ENCODE measurements around the gene NGDN. TPM values are rescaled to one million over a fixed set of nuclear protein-coding genes. Genes with fewer than 3 reads are reported as not detected.
"Not testable (repeated sequence)": the region's sequence is repeated elsewhere in the genome, so short reads cannot be mapped to it uniquely, and the experiment has no call there.

Gene NGDN
- total RNA-seq, 1 experiment from 2014 or later: 42.0 TPM

DNA sequence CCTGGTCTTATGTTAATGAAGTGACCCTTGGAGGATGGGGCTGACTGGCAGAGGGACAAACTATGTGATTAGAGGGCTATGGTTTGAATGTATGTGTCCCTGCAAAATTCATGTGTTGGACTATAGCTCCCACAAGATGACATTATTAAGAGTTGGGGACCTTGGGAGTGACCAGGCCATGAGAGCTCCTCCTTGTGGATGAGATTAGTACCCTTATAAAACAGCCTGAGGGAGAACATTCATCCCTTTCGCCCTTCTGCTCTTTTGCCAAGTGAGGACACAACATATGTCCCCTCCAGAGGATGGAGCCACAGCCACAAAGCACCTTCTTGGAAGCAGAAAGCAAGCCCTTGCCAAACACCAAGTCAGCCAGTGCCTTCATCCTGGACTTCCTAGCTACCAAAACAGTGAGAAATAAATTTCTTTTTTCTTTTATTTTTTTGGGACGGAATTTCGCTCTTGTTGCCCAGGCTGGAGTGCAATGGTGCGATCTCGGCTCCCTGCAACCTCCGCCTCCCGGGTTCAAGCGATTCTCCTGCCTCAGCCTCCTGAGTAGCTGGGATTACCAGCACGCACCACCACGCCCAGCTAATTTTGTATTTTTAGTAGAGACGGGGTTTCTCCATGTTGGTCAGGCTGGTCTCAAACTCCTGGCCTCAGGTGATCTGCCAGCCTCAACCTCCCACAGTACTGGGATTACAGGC lies 12.5 kb upstream of the NGDN start:
- DNase-seq (ENCODE audit: low read depth, low spot score); H3K9me3 ChIP-seq (ENCODE audit: control insufficient read depth in 1 of 2, insufficient read depth in 1 of 2, low read depth in 1 of 2, low read length in 2 of 2); H2AFZ ChIP-seq (ENCODE audit: low read depth, low read length, poor library complexity, severe bottlenecking); H3K36me3 ChIP-seq (ENCODE audit: control insufficient read depth in 1 of 2, insufficient read depth in 2 of 2, low read length in 2 of 2); RAD21 ChIA-PET (ENCODE audit: low non-redundant PET in 1 of 2, low total read pairs in 2 of 2, uncharacterized antibody in 2 of 2, unreplicated experiment in 2 of 2); H3K27me3 ChIP-seq (ENCODE audit: insufficient read depth, low read length); BruUV-seq (replicated peaks); H3K9me2 ChIP-seq (ENCODE audit: insufficient read depth); H3K4me3 ChIP-seq (replicated peaks in 1 of 2; ENCODE audit: low read depth in 1 of 2, low read length in 2 of 2); H3K27ac ChIP-seq (ENCODE audit: low read depth, low read length); H4K20me1 ChIP-seq (ENCODE audit: insufficient read depth); H3K9ac ChIP-seq (ENCODE audit: low read length); H3K79me2 ChIP-seq (ENCODE audit: insufficient read depth, low read length): not testable (repeated sequence)
- intact Hi-C loops (cut with micrococcal nuclease): loop anchor here (1.0 to 5.0 kb wide), 2 partner anchors 130 to 192 kb away; no protein-coding TSS in a partner anchor
- Histone ChIP-seq H3K4me1 (ENCODE audit: control insufficient read depth in 1 of 2, insufficient read depth in 2 of 2, low read length in 2 of 2) (peaks cover 2 to 11% of the 10 kb centered on the region in 2 experiments; a peak in 3 of 4 replicates), H3K4me2 (ENCODE audit: low read length) (peak overlapping the region; percentile 60; the same call in 1 of the 2 replicates)
- ChIA-PET POLR2A (interaction anchor here (0.6 to 0.9 kb wide), 2 partner anchors 9 to 1980 kb away, joined by 3 to 4 read pairs; partner anchors contain the start of genes RAB2B and TOX4), CTCF (interaction anchor here (0.5 to 1.3 kb wide), 9 partner anchors 8 to 388 kb away, joined by 3 to 9 read pairs (median 5); no protein-coding TSS in a partner anchor)
- peak; percentile 87 for ATAC-seq
- TF ChIP-seq, protein P1, sequence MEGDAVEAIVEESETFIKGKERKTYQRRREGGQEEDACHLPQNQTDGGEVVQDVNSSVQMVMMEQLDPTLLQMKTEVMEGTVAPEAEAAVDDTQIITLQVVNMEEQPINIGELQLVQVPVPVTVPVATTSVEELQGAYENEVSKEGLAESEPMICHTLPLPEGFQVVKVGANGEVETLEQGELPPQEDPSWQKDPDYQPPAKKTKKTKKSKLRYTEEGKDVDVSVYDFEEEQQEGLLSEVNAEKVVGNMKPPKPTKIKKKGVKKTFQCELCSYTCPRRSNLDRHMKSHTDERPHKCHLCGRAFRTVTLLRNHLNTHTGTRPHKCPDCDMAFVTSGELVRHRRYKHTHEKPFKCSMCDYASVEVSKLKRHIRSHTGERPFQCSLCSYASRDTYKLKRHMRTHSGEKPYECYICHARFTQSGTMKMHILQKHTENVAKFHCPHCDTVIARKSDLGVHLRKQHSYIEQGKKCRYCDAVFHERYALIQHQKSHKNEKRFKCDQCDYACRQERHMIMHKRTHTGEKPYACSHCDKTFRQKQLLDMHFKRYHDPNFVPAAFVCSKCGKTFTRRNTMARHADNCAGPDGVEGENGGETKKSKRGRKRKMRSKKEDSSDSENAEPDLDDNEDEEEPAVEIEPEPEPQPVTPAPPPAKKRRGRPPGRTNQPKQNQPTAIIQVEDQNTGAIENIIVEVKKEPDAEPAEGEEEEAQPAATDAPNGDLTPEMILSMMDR (IDR thresholded peaks at IDR 0.05 in 2 of 3, conservative IDR thresholded peaks at IDR 0.05 in 1 of 3; ENCODE audit: borderline replicate concordance in 1 of 3, insufficient read depth in 1 of 3, low read depth in 2 of 3, low read length in 2 of 3): peak; percentile 25 to 51 (median 38); a peak in 5 of 6 replicates

DNA sequence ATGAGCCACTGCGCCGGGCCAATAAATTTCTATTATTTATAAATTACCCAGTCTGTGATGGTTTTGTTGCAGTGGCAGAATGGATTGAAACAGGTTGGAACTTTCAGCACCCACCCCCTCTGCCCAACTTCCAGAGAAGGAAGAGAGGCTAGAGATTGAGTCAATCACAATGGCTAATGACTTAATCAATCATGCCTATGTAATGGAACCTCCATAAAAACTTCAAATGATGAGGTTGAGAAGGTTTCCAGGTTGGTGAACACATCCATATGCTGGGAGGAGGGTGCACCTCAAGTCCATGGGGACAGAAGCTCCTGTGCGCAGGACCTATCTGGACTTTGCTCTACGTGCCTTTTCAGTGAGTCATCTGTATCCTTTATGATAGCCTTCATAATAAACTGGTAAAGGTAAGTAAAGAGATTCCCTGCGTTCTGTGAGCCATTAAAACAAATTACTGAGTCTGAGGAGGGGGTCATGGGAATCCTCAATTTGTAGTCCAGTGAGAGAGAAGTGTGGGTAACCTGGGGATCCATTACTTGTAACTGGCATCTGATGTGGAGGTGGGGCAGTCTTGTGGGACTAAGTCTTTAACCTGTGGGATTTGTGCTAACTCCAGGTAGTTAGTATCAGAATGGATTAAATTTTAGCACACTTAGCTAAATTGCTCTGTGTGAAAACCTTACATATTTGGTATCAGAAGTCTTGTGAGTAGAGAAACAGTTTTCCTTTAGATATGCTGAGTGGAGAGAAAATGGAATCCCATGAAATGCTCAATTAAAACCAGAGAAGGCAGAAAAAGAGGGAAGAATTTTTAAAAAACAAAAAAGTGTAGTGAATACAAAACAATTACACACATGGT lies 11.7 kb upstream of the NGDN start:
- Histone ChIP-seq H2AFZ (ENCODE audit: low read depth, low read length, poor library complexity, severe bottlenecking) (peak overlapping the region; percentile 25), H3K4me3 (replicated peaks in 1 of 2; ENCODE audit: low read depth in 1 of 2, low read length in 2 of 2) (peak overlapping the region in 1 of 2 experiments; percentile 22; a peak in 1 of 4 replicates), H3K9me3 (ENCODE audit: control insufficient read depth in 1 of 2, insufficient read depth in 1 of 2, low read depth in 1 of 2, low read length in 2 of 2) (no peaks in the 10 kb centered on the region), H3K27ac (ENCODE audit: low read depth, low read length) (no peak overlapping the region), H3K9ac (ENCODE audit: low read length) (no peak overlapping the region), H3K4me1 (ENCODE audit: control insufficient read depth in 1 of 2, insufficient read depth in 2 of 2, low read length in 2 of 2) (peaks cover 2 to 11% of the 10 kb centered on the region in 2 experiments; a peak in 3 of 4 replicates), H3K36me3 (ENCODE audit: control insufficient read depth in 1 of 2, insufficient read depth in 2 of 2, low read length in 2 of 2) (no peaks in the 10 kb centered on the region), H3K27me3 (ENCODE audit: insufficient read depth, low read length) (no peaks in the 10 kb centered on the region), H3K9me2 (ENCODE audit: insufficient read depth) (no peaks in the 10 kb centered on the region), H3K79me2 (ENCODE audit: insufficient read depth, low read length) (no peaks in the 10 kb centered on the region), H4K20me1 (ENCODE audit: insufficient read depth) (no peaks in the 10 kb centered on the region), H3K4me2 (ENCODE audit: low read length) (peak overlapping the region; percentile 60)
- ATAC-seq (peak; percentile 73), DNase-seq (ENCODE audit: low read depth, low spot score) (no peak)
- BruUV-seq (replicated peaks): no TSS peak
- intact Hi-C loops (cut with micrococcal nuclease): loop anchor here (1.0 to 5.0 kb wide), 2 partner anchors 131 to 193 kb away; no protein-coding TSS in a partner anchor
- POLR2A ChIA-PET: no interaction called here
- RAD21 ChIA-PET (ENCODE audit: low non-redundant PET in 1 of 2, low total read pairs in 2 of 2, uncharacterized antibody in 2 of 2, unreplicated experiment in 2 of 2): no interaction called here
- CTCF ChIA-PET: no interaction called here
- TF ChIP-seq TCF7L2 (IDR thresholded peaks at IDR 0.05; ENCODE audit: borderline replicate concordance, extremely low read depth, insufficient read depth, insufficient read length) (no peak), CBX3 (IDR thresholded peaks at IDR 0.05; ENCODE audit: low read depth) (no peak), YY1 (IDR thresholded peaks at IDR 0.05; ENCODE audit: extremely low read depth, insufficient replicate concordance, low read depth, low read length) (no peak), POLR2A (IDR thresholded peaks at IDR 0.05; ENCODE audit: borderline replicate concordance, extremely low read depth, insufficient read depth, insufficient read length) (no peak), FOSL1 (IDR thresholded peaks at IDR 0.05; ENCODE audit: low read depth) (no peak; the same call in 1 of the 2 replicates), SIN3A (IDR thresholded peaks at IDR 0.05; ENCODE audit: low read depth) (no peak), EZH2phosphoT487 (IDR thresholded peaks at IDR 0.05; ENCODE audit: borderline replicate concordance) (no peak), SP1 (IDR thresholded peaks at IDR 0.05; ENCODE audit: low read depth) (no peak), ELF1 (IDR thresholded peaks at IDR 0.05; ENCODE audit: borderline replicate concordance, low read depth) (no peak), ZNF274 (IDR thresholded peaks at IDR 0.05; ENCODE audit: low read depth, low read length) (no peak), SRF (IDR thresholded peaks at IDR 0.05; ENCODE audit: low read depth) (no peak)

Measured in HCT116 (cell line).